K562 (cell line): Measurements from ENCODE around the gene MAPK8IP1. TPM values are rescaled to one million over a fixed set of nuclear protein-coding genes. Genes with fewer than 3 reads are reported as not detected.

Experiments
- ATAC-seq: fragments of 200-7000 bp; cut with Tn5 transposase; 3 replicates; pipeline ENCODE4 v1.9.1; 2020; ENCODE audit warnings: moderate library complexity
- BruUV-seq: library from RNA; stranded (reverse); fragments of 400-500 nt; replicated peaks from 2 replicates; lab custom pipeline; 2021; lab: Mats Ljungman, UMichigan
- CTCF ChIA-PET: fragments of 300-600 bp; formaldehyde crosslinking; extraction: SDS; loops from one replicate; lab custom pipeline; 2021; ENCODE audit warnings: low intra/inter-chr PET ratio; lab: Yijun Ruan, JAX
- POLR2A ChIA-PET: fragments of 300-600, 350-650 bp; sonication (Branson Sonifier 250); formaldehyde crosslinking; extraction: SDS; loops from one replicate; lab custom pipeline; 2021; ENCODE audit warnings: antibody characterized with exemption, inconsistent platforms; lab: Yijun Ruan, JAX
- DNase-seq, 4 experiments: peaks; one replicate each; pipeline versions ENCODE4 v3.0.0 to v3.0.0-alpha.2; 2011 to 2018; ENCODE audit warnings: low spot score in 3 of 4, mixed read lengths in 3 of 4; ENCODE audit errors: extremely low read depth in 1 of 4
- FAIRE-seq: peaks from 2 replicates; lab custom pipeline; 2011; peaks lifted over from hg19 to GRCh38; lab: Jason Lieb, UNC
- H2AFZ ChIP-seq: 2 replicates; pipeline ENCODE4 v1.6.0; 2011; ENCODE audit warnings: low read depth, low read length, control low read depth, inconsistent platforms
- H3K27ac ChIP-seq: fragments of 200-600 bp; 3 replicates; pipeline ENCODE4 v1.8.0; 2011; ENCODE audit warnings: low read depth, mild to moderate bottlenecking, control low read depth, inconsistent platforms, low read length, moderate library complexity, mixed read lengths; ENCODE audit errors: extremely low read depth
- H3K27me3 ChIP-seq, 2 experiments: fragments of 300-600 bp in 1 of 2; 2 replicates in 1 of 2; 3 replicates in 1 of 2; pipeline versions ENCODE4 v1.6.0 to v1.8.0; 2011; ENCODE audit warnings: inconsistent platforms in 2 of 2, low read length in 2 of 2, mild to moderate bottlenecking in 1 of 2, mixed read lengths in 1 of 2, moderate library complexity in 1 of 2; ENCODE audit not compliant: control insufficient read depth in 2 of 2, insufficient read depth in 2 of 2
- H3K36me3 ChIP-seq: fragments of 300-600 bp; 3 replicates; pipeline ENCODE4 v1.8.0; 2011; ENCODE audit warnings: mild to moderate bottlenecking, low read length, inconsistent platforms; ENCODE audit not compliant: control insufficient read depth, insufficient read depth
- H3K4me1 ChIP-seq, 2 experiments: fragments of 200-600 bp in 1 of 2; replicated peaks in 1 of 2; 2 replicates in 1 of 2; 3 replicates in 1 of 2; pipeline versions ENCODE4 v1.5.1 to v1.8.0; 2011; ENCODE audit warnings: inconsistent platforms in 2 of 2, low read length in 2 of 2, mild to moderate bottlenecking in 1 of 2, mixed read lengths in 1 of 2, moderate library complexity in 1 of 2; ENCODE audit not compliant: control insufficient read depth in 2 of 2, insufficient read depth in 2 of 2
- H3K4me2 ChIP-seq: 2 replicates; pipeline ENCODE4 v1.6.1; 2011; ENCODE audit warnings: low read length, control low read depth, inconsistent platforms, mixed read lengths; ENCODE audit not compliant: insufficient read depth
- H3K4me3 ChIP-seq: fragments of 200-600 bp; sonication (generic), shearing (Covaris generic); 2 replicates; pipeline ENCODE4 v1.5.1; 2016; ENCODE audit warnings: control low read depth, inconsistent platforms
- H3K79me2 ChIP-seq: fragments of 200-600 bp; 3 replicates; pipeline ENCODE4 v1.8.0; 2011; ENCODE audit warnings: low read length, inconsistent platforms; ENCODE audit not compliant: control insufficient read depth, insufficient read depth
- H3K9ac ChIP-seq, 2 experiments: 2 replicates each; pipeline versions ENCODE4 v1.6.0 to v1.6.1; 2011; ENCODE audit warnings: low read depth in 2 of 2, low read length in 2 of 2, control low read depth in 1 of 2, inconsistent platforms in 1 of 2, mild to moderate bottlenecking in 1 of 2, mixed read lengths in 1 of 2; ENCODE audit not compliant: insufficient read depth in 1 of 2
- H3K9me1 ChIP-seq: one replicate; pipeline ENCODE4 v1.6.0; 2011; ENCODE audit warnings: inconsistent platforms, mild to moderate bottlenecking, low read length, moderate library complexity; ENCODE audit not compliant: control insufficient read depth, insufficient read depth
- H3K9me3 ChIP-seq: replicated peaks from 2 replicates; pipeline ENCODE4 v1.5.1; 2011; ENCODE audit warnings: low read depth, low read length, inconsistent platforms; ENCODE audit not compliant: control insufficient read depth, insufficient read depth
- H4K20me1 ChIP-seq: replicated peaks from 2 replicates; pipeline ENCODE4 v1.6.1; 2011; ENCODE audit warnings: low read length, inconsistent platforms, mixed read lengths; ENCODE audit not compliant: control insufficient read depth, insufficient read depth
- EGR1 ChIP-seq: fragments of 450-650 bp; conservative IDR thresholded peaks from 2 replicates; pipeline ENCODE4 v1.6.1; 2017; ENCODE audit warnings: mild to moderate bottlenecking
- PBX2 ChIP-seq, 2 experiments: IDR thresholded peaks in 1 of 2; conservative IDR thresholded peaks in 1 of 2; 2 replicates each; pipeline ENCODE4 v1.6.1; 2016; ENCODE audit warnings: low read depth in 2 of 2, mild to moderate bottlenecking in 1 of 2, missing compliant biosample characterization in 1 of 2, missing genetic modification characterization in 1 of 2, moderate library complexity in 1 of 2
- ZNF707 ChIP-seq: fragments of 250-450 bp; sonication (Bioruptor Pico); conservative IDR thresholded peaks from 2 replicates; pipeline ENCODE4 v1.8.0; 2022; ENCODE audit warnings: inconsistent platforms, mild to moderate bottlenecking, moderate library complexity
- WGBS: fragments of 100-300 bp; shearing (Covaris generic); methylation state at CpG from one replicate; pipeline ENCODE4 v1.1.6; 2016; ENCODE audit warnings: low coverage, mixed read lengths; ENCODE audit not compliant: insufficient coverage; ENCODE audit errors: missing lambda C conversion rate; 5-methylcytosine and 5-hydroxymethylcytosine counted together
- in situ Hi-C: fragments of 300-500 bp; cut with MboI; formaldehyde crosslinking; loops from 4 replicates; pipeline ENCODE4 v1.15.0; 2018; ENCODE audit warnings: inconsistent platforms, mixed read lengths
- intact Hi-C: fragments of 100-400 bp; cut with micrococcal nuclease; formaldehyde crosslinking; loops from 2 replicates; pipeline ENCODE4 v1.14.2; 2022
- polyA plus RNA-seq, 8 experiments: library from polyadenylated mRNA; depleted of rRNA in 4 of 8; stranded (reverse) in 5 of 8; unstranded in 3 of 8; fragments of >200 nt; fragmentation: Nextera tagmentation in 2 of 8; fragmentation: Illumina TruSeq in 1 of 8; extraction: Ambion mirVana in 2 of 8; extraction: Trizol in 1 of 8; gene quantifications; 2 replicates each; pipeline versions ENCODE4 v1.2.1 to v1.2.3, GENCODE V29; 2011 to 2014; ENCODE audit warnings: inconsistent platforms in 1 of 8, missing spikeins in 1 of 8
- total RNA-seq, 7 experiments: library from RNA; depleted of rRNA in 6 of 7; stranded (reverse); fragments of >200 nt in 6 of 7; fragmentation: Illumina TruSeq in 2 of 7; extraction: Trizol in 2 of 7; gene quantifications; 2 replicates each; pipeline versions ENCODE4 v1.2.1 to v1.2.3, GENCODE V29; 2011 to 2021; ENCODE audit warnings: low replicate concordance in 1 of 7
- TF ChIP-seq, protein P1 (sequence below): fragments of 250-450 bp; sonication (Bioruptor Pico); IDR thresholded peaks from 2 replicates; pipeline ENCODE4 v1.9.0; 2021; ENCODE audit warnings: mild to moderate bottlenecking

Gene MAPK8IP1
- total and polyA plus RNA-seq, 9 of the 15 experiments (the other 6 are each of a cell fraction or from before 2014, with no cell fraction given): 0.13 to 6.9 (median 2.5) TPM

DNA sequence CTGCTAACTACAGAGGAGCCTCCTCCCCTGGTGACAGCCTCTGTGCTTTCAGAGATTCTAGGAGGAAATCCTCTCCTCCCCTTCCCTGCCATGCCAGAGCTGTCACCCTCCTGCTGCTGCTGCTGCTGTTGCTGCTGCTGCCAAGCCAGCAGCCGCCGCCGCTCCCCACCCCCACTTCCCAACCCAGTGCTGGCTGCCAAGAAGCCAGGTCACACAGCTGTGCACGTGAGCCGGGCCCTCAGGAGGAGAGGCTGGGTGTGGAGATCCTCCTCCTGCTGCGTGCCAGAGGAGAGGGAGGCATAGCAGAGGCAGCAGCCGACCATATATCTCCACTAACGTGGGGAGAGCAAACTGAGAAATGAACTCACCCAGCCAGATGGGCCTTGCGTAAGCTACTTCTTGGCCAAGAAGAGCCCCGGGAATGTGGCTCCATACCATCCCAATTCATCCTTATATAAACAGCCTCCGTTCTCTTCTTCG is 25.8 kb upstream of the MAPK8IP1 start (continued):
- TF ChIP-seq PBX2 (CRISPR knock-in tag; IDR thresholded peaks at IDR 0.05; ENCODE audit: low read depth) (no peak), PBX2 (tag; conservative IDR thresholded peaks at IDR 0.05; ENCODE audit: low read depth) (no peak), EGR1 (no peak)
- TF ChIP-seq, protein P1, sequence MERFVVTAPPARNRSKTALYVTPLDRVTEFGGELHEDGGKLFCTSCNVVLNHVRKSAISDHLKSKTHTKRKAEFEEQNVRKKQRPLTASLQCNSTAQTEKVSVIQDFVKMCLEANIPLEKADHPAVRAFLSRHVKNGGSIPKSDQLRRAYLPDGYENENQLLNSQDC (CRISPR knock-in tag): no peak

DNA sequence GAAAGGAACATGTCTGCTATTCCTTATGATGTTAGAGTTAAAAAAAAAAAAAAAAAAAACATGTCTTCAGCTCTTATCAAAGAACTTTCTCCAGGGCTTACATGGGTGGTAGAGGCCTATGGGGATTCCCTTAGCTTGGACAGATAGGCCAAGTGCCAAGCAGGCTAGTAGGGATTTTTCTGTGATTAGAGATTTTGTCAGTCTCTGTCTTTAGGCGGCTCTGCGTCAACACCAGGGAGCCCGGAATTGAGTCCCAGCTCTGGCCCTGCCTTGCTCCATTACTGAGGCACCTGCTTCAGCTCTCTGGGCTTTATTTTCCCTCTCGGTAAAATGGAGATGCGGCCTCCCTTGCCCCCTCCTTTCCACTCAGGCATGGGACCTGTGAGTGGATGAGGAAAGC is 25.1 kb upstream of the MAPK8IP1 start:
- no peak overlapping the region for H3K27ac ChIP-seq
- POLR2A ChIA-PET: interaction anchor here (0.7 to 4.5 kb wide), 3 partner anchors 9 to 77 kb away, joined by 3 to 21 read pairs (median 4); no protein-coding TSS in a partner anchor
- intact Hi-C loops (no loop called here), in situ Hi-C loops (no loop called here)
- no peak for ATAC-seq
- CTCF ChIA-PET: no interaction called here
- H3K4me3 ChIP-seq: no peak overlapping the region
- H2AFZ ChIP-seq: no peak overlapping the region
- no peaks in the 10 kb centered on the region for H3K79me2 ChIP-seq
- no TSS peak for BruUV-seq
- no peak overlapping the region for H3K4me2 ChIP-seq
- H3K36me3 ChIP-seq: peaks cover 83% of the 10 kb centered on the region
- H3K9ac ChIP-seq: no peak overlapping the region
- FAIRE-seq: no peak
- H3K9me1 ChIP-seq: no peaks in the 10 kb centered on the region
- no peak for TF ChIP-seq ZNF707 (CRISPR knock-in tag)
- WGBS: 93% methylated on average over 5 of the region's 5 CpGs
- H3K27me3 ChIP-seq: no peaks in the 10 kb centered on the region
- no peaks in the 10 kb centered on the region for H4K20me1 ChIP-seq
- DNase-seq: no peak
- no peaks in the 10 kb centered on the region for H3K9me3 ChIP-seq
- peaks cover 0 to 4% of the 10 kb centered on the region in 2 experiments; a peak in 1 of 5 replicates for H3K4me1 ChIP-seq
